Suprapubic skin (tissue), 4 donors: Measurements from ENCODE around the gene KIRREL1.

ENCODE experiments used
- CTCF ChIP-seq, 2 donors: fragments of 200-600 bp in 1 of 2; fragments of 450-650 bp in 1 of 2; sonication (generic) in 1 of 2; IDR thresholded peaks; one replicate each; pipeline ENCODE4 v1.5.1; 2016 to 2019; ENCODE audit warnings: antibody characterized with exemption in 2 of 2, mild to moderate bottlenecking in 1 of 2, moderate library complexity in 1 of 2
- POLR2A ChIP-seq, 2 donors: fragments of 450-650 bp; IDR thresholded peaks; one replicate each; pipeline ENCODE4 v1.6.1; 2017; ENCODE audit warnings: antibody characterized with exemption in 2 of 2, mild to moderate bottlenecking in 2 of 2, moderate library complexity in 2 of 2
- POLR2AphosphoS5 ChIP-seq, 3 donors: sonication (generic); formaldehyde crosslinking; IDR thresholded peaks; one replicate each; pipeline ENCODE4 v1.6.1; 2017; ENCODE audit warnings: antibody characterized with exemption in 3 of 3

GRCh38 chr1:158117854-158118704, 124.6 kb downstream of the KIRREL1 start:
- TF ChIP-seq CTCF (IDR thresholded peaks at IDR 0.05) (peak in 1 of 2 donors; percentile 51), POLR2AphosphoS5 (IDR thresholded peaks at IDR 0.05) (no peak), POLR2A (IDR thresholded peaks at IDR 0.05) (no peak)
